Mucosa of gallbladder (tissue), 1 donor: ENCODE results near the gene ASCC1. TPM values are rescaled to one million over a fixed set of nuclear protein-coding genes. Genes with fewer than 3 reads are reported as not detected.
"Not testable (repeated sequence)": the region's sequence is repeated elsewhere in the genome, so short reads cannot be mapped to it uniquely, and the experiment has no call there.

Experiments used
- DNase-seq: peaks from one replicate; pipeline ENCODE4 v3.0.0-alpha.2; 2020; ENCODE audit warnings: low spot score
- total RNA-seq: library from RNA; stranded (reverse); gene quantifications from one replicate; pipeline ENCODE4 v1.2.1, GENCODE V29; 2021
- donor health status: DM: no; HTN: no; CAD: no.

The ASCC1 gene
- total RNA-seq, 1 donor from 2014 or later = 27.5 TPM

DNA sequence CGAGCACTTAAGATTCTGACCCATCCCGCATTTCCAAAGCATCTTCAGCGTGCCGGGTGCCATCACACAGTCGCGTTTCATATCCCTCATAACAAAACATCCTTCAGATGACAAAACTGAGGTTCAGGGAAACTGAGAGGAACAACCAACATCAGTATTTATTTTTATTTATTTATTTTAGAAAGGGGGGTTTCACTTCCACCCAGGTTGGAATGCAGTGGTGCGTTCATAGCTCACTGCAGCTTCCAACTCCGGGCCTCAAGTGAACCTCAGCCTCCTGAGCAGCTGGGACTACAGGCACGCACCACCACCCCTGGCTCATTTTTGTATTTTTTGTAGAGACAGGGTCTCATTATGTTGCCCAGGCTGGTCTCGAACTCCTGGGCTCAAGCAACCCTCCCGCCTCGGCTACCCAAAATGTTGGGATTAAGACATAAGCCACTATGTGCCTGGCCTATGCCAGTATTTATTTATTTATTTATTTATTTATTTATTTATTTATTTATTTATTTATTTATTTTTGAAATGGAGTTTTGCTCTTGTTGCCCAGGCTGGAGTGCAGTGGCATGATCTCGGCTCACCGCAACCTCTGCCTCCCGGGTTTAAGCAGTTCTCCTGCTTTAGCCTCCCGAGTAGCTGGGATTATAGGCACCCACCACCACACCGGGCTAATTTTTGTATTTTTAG lies 33.2 kb upstream of the ASCC1 start:
- DNase-seq = not testable (repeated sequence)

- DNase-seq = peak; percentile 92
These were observed 32.5 kb upstream of the ASCC1 start for GRCh38 chr10:72248468-72249151.

- DNase-seq = no peak
These were observed 30.0 kb upstream of the ASCC1 start for GRCh38 chr10:72245949-72246525.

GRCh38 chr10:72244573-72245038 lies 28.5 kb upstream of the ASCC1 start:
- DNase-seq = no peak

DNA sequence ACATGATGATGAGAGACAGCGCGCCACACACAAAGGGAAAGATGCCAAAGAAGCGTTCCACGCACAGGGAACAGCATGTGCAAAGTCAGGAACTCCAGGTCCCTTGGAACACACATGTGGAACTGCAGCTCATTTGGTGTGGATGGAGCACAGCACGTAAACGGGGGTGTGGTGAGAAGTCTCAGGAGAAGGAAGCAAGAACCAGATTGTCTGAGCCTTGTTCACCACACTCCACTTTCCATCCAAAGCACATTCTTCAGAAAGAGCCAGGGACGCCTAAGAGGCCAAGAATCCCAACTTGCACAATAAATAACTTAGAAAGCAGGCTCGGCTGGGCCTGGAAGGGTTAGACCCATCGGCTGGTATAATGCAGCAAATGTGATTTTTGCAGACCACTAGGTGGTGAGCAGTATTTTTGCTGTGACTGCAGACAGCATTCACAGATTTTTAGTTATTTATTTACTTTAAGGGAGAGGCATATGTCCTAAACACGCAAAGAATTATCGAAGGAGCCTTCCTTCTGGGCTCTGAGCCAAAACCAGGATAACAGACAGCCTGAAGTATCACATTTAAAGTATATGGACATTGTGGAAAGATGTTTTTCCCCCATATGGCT lies 27.9 kb upstream of the ASCC1 start:
- peak; percentile 78 for DNase-seq

GRCh38 chr10:72242675-72243074 lies 26.6 kb upstream of the ASCC1 start:
- DNase-seq = peak; percentile 53

DNA sequence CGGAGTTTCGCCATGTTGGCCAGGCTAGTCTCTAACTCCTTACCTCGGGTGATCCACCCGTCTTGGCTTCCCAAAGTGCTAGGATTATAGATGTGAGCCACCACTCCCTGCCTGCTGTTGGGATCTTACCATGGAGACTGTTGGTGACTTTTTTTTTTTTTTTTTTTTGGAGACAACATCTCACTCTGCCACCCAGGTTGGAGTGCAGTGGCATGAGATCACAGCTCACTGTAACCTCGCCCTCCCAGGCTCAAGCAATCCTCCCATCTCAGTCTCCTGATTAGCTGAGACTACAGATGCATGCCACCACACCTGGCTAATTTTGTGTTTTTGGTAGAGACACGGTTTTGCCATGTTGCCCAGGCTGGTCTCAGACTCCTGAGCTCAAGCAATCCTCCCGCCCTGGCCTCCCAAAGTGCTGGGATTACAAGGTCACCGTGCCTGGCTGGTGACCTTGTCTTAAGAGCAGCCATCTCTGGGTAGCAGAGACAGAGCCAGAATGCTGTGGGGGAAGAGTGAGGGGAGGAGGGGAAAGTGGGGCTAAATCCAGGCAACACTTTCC lies 25.7 kb upstream of the ASCC1 start:
- no peak for DNase-seq

GRCh38 chr10:72240371-72240770 lies 24.3 kb upstream of the ASCC1 start:
- no peak for DNase-seq

- no peak for DNase-seq
These were observed 23.3 kb upstream of the ASCC1 start for GRCh38 chr10:72239409-72239808.

DNA sequence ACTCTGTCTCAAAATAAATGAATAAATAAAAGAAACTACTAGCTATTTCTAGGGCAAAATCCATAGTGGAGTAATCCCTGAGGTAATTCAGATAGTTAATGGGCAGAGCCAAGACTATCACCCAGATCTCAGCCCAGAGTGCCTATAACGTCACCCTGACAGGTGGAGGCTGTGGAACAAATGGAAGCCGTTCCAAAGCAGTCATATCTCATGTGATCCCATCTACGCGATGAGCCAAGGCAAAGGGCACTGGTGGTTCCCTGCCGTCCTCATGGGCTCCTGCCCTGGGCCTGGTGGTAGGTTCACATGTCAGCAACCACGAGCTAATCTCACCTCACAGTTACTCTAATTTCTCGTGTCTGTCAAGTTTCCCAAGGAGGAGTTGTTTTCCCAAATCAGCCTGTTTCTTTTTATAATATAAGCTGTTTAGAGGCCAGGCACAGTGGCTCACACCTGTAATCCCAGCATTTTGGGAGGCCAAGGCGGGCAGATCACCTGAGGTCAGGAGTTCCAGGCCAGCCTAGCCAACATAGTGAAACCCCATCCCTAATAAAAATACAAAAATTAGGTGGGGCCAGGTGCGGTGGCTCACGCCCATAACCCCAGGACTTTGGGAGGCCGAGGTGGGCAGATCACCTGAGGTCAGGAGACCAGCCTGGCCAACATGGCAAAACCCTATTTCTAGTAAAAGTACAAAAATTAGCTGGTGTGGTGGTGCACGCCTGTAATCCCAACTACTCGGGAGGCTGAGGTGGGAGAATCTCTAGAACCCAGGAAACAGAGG lies 22.5 kb upstream of the ASCC1 start:
- no peak for DNase-seq

DNA sequence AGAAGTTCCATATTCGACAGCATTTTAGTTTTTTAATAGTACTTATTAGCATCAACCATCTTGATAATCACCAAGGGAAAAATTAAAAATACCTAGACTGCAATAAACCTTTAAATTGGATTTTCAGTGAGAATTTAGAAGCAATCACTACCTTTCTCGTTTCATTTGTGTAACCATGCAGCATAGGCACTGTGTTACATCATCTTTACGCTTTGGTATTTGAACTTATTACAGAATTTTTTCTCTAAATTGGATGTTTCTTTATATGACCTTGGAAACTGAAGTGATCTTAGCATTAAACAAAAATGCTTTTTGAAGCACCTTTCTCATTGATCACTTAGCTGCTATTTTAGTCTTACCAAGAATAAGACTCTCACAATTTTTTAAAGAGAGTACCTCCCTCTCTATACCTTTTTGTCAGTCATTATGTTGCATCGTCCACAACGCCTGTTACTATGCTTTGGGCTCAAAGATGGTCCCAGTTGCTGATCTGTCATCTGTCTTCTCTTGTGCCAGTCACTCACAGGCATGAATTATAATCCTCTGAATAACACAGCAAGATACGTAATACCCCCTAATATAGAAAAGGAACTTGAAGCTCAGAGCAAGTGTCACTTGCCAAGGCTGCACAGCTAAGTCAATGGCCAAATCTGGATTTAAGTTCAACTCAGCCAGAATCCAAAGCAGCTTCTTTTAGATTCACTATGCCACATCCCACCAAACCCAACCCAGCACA lies 19.6 kb upstream of the ASCC1 start:
- DNase-seq = no peak

DNA sequence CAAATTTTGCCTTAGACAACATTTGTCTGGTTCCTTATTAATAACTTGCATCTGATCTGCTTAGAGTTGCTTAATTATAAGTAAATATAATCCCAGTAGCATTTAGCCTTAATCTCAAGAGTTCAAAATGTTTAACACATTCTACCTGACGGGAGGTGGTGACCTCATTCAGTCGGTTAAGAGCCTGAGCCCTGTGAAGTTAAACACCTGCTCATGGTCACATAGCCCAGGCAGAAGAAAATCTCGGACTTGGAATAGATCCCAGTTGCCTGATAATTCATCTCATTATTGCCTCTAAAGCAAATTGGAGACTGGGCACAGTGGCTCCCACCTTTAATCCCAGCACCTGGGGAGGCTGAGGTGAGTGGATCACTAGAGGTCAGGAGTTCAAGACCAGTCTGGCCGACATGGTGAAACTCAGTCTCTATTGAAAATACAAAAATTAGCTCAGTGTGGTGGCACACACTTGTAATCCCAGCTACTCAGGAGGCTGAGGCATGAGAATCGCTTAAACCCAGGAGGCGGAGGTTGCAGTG lies 18.6 kb upstream of the ASCC1 start:
- no peak for DNase-seq

GRCh38 chr10:72233621-72234020 lies 17.5 kb upstream of the ASCC1 start:
- DNase-seq = no peak

GRCh38 chr10:72229261-72230251 lies 13.5 kb upstream of the ASCC1 start:
- DNase-seq = no peak

DNA sequence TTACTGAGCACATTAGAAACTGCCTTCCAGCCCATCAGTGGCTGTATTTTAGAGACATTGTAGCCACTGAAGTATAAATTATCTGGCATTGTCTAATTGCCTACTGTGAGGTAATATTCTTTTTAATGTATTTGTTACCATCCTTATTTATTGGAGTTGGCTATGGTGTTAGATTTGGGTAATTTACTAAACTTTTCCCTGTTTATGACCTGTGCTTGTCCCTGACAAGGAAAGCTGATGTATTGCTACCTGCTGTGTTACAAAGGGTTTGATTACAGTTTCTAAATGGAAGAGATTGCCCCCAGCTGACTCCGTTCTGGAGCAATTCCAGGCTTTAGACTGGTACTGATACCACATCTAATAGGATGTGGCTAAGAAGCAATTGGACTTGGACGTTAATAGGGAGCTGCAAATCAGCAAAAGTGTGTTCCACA lies 12.3 kb upstream of the ASCC1 start:
- DNase-seq = no peak

GRCh38 chr10:72227826-72228225 lies 11.8 kb upstream of the ASCC1 start:
- DNase-seq = no peak

DNA sequence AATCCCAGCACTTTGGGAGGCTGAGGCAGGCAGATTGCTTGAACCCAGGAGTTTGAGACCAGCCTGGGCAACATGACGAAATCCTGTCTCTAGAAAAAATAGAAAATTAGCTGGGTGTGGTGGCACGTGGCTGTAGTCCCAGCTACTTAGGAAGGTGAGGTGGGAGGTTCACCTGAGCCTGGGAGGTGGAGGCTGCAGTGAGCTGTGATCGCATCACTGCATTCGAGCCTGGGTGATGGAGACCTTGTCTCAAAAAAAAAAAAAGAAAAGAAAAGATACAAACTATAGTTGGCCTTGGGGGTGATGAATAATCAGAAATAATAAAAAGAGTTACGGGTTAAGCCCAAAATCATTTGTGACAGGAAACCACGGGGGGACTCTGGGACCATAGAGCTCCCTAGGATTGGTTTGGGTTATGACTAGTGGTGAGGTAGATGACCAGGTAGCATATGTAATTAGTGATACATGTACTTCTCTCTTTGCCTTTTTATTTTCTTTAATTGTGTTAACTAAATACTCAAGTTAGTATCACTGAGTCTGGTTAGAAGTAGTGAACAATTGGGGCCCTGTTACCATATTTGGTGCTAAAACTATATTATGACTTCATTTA lies 10.4 kb upstream of the ASCC1 start:
- no peak for DNase-seq

DNA sequence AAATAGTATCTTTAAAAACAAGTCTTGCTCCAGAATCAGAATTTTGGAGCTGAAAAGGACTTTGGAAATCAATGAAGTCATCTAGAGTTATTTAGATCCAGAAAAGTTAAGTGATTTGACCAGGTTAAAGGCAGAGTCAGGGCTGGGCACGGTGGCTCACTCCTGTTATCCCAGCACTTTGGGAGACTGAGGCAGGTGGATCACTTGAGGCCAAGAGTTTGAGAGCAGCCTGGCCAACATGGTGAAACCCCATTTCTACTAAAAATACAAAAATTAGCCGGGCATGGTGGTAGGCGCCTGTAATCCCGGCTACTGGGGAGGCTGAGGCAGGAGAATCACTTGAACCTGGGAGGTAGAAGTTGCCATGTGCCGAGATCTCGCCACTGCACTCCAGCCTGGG lies 8.1 kb upstream of the ASCC1 start:
- DNase-seq = not testable (repeated sequence)

DNA sequence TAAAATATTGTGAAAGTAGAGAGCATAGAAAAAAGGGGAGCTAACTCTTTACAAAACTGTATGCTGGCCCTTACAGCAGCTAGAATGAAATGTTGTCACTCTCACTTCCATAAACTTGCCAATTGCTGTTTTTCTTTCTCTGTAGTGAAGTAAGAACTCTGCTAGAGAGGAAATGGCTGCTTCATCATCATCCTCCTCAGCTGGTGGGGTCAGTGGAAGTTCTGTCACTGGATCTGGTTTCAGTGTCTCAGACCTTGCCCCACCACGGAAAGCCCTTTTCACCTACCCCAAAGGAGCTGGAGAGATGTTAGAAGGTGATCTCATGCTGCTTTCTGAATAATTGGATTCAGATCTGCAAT lies 7.6 kb upstream of the ASCC1 start:
- DNase-seq = no peak
